ENCODE data around the gene NHS.

The NHS gene

DNA sequence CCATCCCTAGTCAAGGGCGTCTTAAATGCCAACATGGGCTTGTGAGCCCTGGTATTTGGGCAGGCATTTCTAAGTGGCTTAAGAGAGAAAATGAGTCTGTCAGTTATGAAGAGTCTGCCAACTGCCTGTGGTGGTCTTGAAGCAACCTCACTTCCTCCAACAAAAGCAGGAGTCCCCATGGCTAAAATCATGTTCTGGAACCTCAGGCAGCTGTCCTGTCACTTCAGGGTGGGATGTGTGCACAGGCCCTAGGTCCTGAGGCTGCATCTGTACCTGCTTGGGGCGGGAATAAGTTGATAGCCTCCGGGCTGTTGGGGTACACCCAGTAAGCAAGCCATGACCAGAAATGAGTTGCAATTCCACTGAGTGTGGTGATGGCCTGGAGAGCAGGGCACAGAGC lies 247.3 kb downstream of the NHS start:
- no peak for DNase-seq
- Histone ChIP-seq H3K27ac (no peak overlapping the region), H3K36me3 (replicated peaks) (no peaks in the 10 kb centered on the region), H3K4me3 (ENCODE audit: low read depth, low read length) (no peak overlapping the region), H3K27me3 (replicated peaks) (no peaks in the 10 kb centered on the region)
- TF ChIP-seq, protein P1, sequence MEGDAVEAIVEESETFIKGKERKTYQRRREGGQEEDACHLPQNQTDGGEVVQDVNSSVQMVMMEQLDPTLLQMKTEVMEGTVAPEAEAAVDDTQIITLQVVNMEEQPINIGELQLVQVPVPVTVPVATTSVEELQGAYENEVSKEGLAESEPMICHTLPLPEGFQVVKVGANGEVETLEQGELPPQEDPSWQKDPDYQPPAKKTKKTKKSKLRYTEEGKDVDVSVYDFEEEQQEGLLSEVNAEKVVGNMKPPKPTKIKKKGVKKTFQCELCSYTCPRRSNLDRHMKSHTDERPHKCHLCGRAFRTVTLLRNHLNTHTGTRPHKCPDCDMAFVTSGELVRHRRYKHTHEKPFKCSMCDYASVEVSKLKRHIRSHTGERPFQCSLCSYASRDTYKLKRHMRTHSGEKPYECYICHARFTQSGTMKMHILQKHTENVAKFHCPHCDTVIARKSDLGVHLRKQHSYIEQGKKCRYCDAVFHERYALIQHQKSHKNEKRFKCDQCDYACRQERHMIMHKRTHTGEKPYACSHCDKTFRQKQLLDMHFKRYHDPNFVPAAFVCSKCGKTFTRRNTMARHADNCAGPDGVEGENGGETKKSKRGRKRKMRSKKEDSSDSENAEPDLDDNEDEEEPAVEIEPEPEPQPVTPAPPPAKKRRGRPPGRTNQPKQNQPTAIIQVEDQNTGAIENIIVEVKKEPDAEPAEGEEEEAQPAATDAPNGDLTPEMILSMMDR (IDR thresholded peaks at IDR 0.05; ENCODE audit: low read depth, low read length, missing control alignments): no peak
- in situ Hi-C loops (cut with HindIII; ENCODE audit: low pct_ligation_motif_present, low sequenced_read_pairs): no loop called here

DNA sequence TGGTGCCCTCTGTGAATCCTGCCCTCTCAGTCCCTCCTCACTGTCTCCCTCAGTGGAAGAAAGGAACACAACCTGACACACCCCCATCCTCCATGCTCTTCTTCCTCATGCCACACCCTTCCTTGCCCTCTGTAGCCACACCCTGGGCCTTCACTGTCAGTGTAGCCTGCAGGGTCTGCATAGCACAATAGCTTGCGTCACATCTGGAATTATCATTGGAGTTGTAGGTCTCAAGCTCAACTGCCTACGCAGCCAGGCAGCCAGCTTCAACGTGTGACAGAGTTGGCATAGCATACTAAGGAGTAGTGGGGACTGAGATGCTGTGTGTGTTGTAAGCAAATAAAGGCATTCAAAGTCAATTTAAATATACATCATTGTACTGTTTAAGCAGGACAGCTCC lies 248.8 kb downstream of the NHS start:
- in situ Hi-C loops (cut with HindIII; ENCODE audit: low pct_ligation_motif_present, low sequenced_read_pairs): no loop called here
- H3K36me3 ChIP-seq (replicated peaks): no peaks in the 10 kb centered on the region

DNA sequence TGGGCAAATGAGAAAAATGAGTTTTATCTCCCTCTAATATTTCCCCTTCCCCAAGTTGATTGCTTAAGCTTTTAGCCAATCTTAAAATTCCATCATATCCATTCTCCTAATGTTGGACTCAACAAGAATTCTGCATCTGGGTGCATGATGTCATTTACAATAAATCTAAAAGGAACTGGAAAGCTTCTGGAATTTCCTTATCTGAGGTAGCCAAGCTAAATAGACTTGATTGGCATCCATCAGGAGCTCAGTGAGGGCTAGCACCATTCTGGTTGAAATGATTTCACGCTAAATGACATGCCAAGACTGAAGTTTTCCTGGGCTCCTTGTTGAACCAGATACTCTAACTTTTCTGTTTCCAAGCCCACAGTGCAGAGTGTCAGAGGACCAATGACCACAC lies 252.0 kb downstream of the NHS start:
- Histone ChIP-seq H3K27ac (no peak overlapping the region), H3K4me3 (ENCODE audit: low read depth, low read length) (no peak overlapping the region), H3K36me3 (replicated peaks) (no peaks in the 10 kb centered on the region), H3K27me3 (replicated peaks) (no peaks in the 10 kb centered on the region)
- TF ChIP-seq, protein P1 (IDR thresholded peaks at IDR 0.05; ENCODE audit: low read depth, low read length, missing control alignments): no peak
- DNase-seq: no peak
- in situ Hi-C loops (cut with HindIII; ENCODE audit: low pct_ligation_motif_present, low sequenced_read_pairs): no loop called here

More for the DNA sequence above, 248.8 kb downstream of the NHS start:
- H3K27me3 ChIP-seq (replicated peaks): no peaks in the 10 kb centered on the region
- TF ChIP-seq, protein P1 (IDR thresholded peaks at IDR 0.05; ENCODE audit: low read depth, low read length, missing control alignments): no peak
- H3K4me3 ChIP-seq (ENCODE audit: low read depth, low read length): no peak overlapping the region
- DNase-seq: no peak
- no peak overlapping the region for H3K27ac ChIP-seq

DNA sequence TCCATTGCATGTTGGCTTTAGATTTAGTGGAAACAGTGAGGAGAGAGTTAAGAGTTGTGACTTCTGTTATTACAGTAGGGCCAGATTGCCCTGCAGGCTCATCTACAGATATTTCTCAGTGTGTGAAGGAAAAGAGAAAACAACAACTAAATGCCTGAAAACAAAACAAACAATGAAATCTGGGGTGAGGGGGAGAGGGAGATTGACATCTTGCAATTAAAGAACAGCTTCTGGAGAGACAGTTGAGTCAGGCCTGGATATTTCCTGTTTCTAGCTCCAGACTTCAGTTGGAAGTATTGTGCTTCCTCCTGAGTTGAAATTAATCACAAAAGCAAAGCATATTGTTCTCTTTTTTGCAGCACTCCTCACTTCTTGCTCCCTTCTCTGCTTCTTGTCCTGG lies 254.0 kb downstream of the NHS start:
- Histone ChIP-seq H3K27me3 (replicated peaks) (no peaks in the 10 kb centered on the region), H3K4me3 (ENCODE audit: low read depth, low read length) (no peak overlapping the region), H3K36me3 (replicated peaks) (no peaks in the 10 kb centered on the region), H3K27ac (no peak overlapping the region)
- TF ChIP-seq, protein P1 (IDR thresholded peaks at IDR 0.05; ENCODE audit: low read depth, low read length, missing control alignments): no peak
- in situ Hi-C loops (cut with HindIII; ENCODE audit: low pct_ligation_motif_present, low sequenced_read_pairs): no loop called here
- DNase-seq: no peak

DNA sequence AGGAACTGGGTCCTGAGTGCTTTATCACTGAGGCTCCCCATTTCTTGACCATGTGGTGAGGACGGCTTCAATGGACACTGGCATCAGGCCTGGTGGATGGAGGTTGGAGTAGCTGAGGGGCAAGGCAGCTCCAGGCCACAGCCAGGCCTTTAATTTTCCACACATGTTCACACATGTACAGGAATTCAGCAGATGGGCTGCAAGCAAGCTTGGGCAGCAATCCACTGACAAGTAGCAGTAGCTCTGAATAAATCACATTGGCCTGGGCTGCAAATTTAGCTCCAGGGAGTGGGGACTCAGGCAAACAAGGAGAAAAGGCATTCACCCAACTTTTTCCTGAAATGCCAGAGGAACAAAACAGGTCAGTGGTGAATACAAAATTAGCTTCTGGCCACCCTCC lies 254.5 kb downstream of the NHS start:
- in situ Hi-C loops (cut with HindIII; ENCODE audit: low pct_ligation_motif_present, low sequenced_read_pairs): no loop called here
- TF ChIP-seq, protein P1 (IDR thresholded peaks at IDR 0.05; ENCODE audit: low read depth, low read length, missing control alignments): no peak
- DNase-seq: no peak

DNA sequence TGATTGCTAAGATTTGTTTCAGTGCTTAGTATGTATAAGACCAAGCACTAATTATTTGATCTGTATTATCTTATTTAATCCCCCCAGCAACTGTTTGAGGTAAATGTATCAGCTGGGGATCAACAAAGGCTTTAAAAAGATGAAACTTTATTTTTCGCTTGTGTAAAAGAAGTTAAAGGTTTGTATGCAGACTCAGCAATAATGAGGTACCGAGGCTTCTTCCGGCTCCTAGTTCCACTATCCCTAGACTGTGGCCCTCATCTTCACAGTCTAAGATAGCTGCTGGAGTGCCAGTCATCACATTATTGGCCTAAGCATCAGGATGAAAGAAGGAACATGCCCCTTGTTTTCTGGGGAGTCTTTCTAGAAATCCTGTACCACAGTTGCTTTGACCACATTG lies 256.6 kb downstream of the NHS start:
- H3K36me3 ChIP-seq (replicated peaks): no peaks in the 10 kb centered on the region
- in situ Hi-C loops (cut with HindIII; ENCODE audit: low pct_ligation_motif_present, low sequenced_read_pairs): no loop called here
- H3K4me3 ChIP-seq (ENCODE audit: low read depth, low read length): no peak overlapping the region
- TF ChIP-seq, protein P1 (IDR thresholded peaks at IDR 0.05; ENCODE audit: low read depth, low read length, missing control alignments): no peak
- DNase-seq: no peak
- H3K27me3 ChIP-seq (replicated peaks): no peaks in the 10 kb centered on the region
- no peak overlapping the region for H3K27ac ChIP-seq

More for the DNA sequence above, 254.5 kb downstream of the NHS start:
- Histone ChIP-seq H3K36me3 (replicated peaks) (no peaks in the 10 kb centered on the region), H3K27me3 (replicated peaks) (no peaks in the 10 kb centered on the region), H3K27ac (no peak overlapping the region), H3K4me3 (ENCODE audit: low read depth, low read length) (no peak overlapping the region)

Measured in brain microvascular endothelial cell (primary cell).